Measurements from ENCODE around the gene WDPCP.

DNA sequence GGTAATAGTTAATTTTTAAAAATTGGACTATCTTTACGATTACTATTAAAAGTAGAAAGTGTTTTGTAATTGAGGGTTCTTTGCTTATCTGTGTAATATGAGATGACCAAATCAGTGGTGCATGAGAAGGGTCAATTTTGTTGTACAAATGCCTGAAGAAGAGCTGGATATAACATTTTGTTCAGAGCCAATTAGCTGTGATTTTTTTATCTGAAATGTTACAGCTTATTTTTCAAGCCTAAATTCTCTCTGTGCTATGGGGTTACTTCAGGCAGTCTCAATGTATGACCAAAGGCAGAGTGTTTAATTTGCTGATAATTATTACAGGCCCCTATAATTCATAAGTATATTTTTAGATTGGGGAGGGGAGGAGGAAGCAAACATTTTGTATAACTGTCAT is 495.9 kb downstream of the WDPCP start:
- no peak for TF ChIP-seq POLR2AphosphoS5 (IDR thresholded peaks at IDR 0.05; ENCODE audit: borderline replicate concordance, low read depth, low read length)
- TF ChIP-seq EZH2 (IDR thresholded peaks at IDR 0.05) = no peak
- no peak for TF ChIP-seq FOXP2 (optimal IDR thresholded peaks at IDR 0.05; ENCODE audit: control extremely low read depth, extremely low read length, insufficient read depth)

All from SK-N-MC (cell line).